HG03520 (cell line): ENCODE measurements around the gene HCK.

Source experiments
- ATAC-seq: cut with Tn5 transposase; IDR thresholded peaks from one replicate; pipeline ENCODE4 v1.9.1; 2021; ENCODE audit warnings: mild to moderate bottlenecking, moderate library complexity; ENCODE audit not compliant: unreplicated experiment

Gene HCK

DNA sequence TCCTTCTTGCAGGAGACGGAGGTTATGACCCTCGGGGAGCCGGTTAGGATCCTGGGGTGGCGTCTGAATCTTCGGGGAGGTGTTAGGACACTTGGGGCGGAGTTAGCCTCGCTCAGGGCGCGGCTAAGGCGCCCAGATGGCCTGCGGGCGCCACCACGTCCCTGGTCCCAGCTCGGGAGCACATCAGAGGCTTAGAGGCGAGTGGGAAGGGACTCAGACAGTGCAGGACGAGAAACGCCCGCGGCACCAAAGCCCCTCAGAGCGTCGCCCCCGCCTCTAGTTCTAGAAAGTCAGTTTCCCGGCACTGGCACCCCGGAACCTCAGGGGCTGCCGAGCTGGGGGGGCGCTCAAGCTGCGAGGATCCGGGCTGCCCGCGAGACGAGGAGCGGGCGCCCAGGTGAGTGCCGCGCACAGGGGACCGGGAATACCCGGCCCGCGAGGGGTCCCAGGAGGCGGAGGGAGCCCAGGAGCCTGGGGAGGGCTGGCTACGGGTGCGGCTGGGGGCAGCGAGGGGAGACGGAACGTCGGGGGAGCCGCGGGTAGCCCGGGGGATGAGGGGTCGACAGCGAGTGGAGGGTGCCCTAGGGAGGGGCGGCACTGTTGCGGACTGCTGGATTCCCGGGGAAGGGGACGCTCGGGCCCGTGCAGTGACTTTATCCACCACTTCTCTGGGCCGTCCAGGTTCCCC lies at the start of gene HCK:
Gene HCK (plus strand): TSS at position 153 of the 688 bp plus-strand sequence.
- no peak for ATAC-seq

- ATAC-seq = no peak
Measured at GRCh38 chr20:32003325-32003724, 48.7 kb upstream of the HCK start.

DNA sequence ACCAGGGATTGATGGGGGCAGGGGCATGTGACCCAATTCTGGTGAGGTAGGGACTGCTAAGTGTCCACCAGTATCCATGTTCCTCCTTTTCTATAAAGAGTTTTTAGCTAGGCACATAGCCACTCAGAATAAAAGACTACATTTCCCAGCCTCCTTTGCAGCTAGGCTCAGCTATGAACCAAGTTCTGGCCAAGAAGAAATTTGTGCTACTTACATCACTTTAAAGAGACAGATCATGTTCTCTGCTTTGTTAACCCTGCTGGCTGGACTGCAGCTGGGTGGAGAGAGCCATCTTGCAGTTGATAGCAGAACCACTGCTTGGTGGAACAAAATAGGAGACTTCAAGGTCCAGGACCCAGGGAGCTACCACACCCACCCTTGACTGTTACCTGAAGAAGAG lies 47.1 kb upstream of the HCK start:
- ATAC-seq = no peak

DNA sequence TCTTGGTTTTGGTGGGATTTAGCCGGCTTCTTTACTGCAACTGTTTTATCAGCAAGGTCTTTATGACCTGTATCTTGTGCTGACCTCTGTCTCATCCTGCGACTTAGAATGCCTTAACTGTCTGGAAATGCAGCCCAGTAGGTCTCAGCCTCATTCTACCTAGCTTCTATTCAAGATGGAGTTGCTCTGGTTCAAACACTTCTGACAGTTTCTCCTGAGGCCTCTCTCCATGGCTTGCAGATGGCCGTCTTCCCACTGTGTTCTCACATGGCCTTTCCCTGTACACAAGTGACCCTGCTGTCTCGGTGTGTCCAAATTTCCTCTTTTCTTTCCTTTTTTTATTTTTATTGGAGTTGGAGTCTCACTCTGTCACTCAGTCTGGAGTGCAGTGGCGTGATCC lies 46.0 kb upstream of the HCK start:
- ATAC-seq = no peak

DNA sequence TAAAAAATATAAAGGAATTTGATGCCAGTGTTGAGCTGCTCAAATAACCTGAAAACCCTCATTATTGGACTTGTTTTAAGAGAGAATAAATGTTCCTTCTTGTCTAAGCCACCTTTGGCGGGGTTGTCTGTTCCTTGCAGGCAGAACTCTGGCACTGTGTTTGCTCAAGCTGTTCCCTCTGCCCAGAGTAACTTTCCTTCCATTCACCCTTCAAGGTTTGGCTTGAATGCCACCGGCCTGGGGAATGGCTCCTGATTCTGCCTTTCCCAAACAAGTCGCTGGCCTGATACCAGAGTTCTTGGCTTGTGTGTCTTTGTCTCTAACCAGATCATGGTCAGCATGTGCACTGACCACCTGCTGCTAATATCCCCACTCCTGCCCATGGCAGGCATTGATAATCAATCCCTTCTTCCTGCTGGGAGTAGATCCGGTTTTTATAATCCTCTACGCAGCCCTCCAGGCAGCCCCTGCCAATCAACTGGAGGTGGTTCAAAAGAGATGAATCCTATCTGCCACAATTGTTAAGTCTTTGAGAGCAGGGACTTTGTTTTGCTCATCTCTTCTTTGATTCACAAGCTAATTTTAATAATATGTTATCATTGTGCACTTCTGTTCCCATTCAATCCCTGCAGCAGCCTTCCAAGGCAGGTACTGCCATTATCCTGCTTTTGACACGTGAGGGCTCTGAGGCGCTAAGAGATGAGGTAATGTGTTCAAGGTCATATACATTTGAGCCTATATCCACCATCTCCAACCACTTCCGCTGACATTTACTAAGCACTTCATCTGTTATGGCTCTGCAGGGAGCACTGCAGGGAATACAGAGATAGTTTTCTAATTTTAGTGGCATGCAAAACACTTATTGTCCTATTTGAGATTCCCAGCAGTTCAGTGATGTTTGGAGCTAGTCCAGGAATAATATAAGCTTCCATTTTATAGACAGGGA lies 44.9 kb upstream of the HCK start:
- ATAC-seq = no peak

DNA sequence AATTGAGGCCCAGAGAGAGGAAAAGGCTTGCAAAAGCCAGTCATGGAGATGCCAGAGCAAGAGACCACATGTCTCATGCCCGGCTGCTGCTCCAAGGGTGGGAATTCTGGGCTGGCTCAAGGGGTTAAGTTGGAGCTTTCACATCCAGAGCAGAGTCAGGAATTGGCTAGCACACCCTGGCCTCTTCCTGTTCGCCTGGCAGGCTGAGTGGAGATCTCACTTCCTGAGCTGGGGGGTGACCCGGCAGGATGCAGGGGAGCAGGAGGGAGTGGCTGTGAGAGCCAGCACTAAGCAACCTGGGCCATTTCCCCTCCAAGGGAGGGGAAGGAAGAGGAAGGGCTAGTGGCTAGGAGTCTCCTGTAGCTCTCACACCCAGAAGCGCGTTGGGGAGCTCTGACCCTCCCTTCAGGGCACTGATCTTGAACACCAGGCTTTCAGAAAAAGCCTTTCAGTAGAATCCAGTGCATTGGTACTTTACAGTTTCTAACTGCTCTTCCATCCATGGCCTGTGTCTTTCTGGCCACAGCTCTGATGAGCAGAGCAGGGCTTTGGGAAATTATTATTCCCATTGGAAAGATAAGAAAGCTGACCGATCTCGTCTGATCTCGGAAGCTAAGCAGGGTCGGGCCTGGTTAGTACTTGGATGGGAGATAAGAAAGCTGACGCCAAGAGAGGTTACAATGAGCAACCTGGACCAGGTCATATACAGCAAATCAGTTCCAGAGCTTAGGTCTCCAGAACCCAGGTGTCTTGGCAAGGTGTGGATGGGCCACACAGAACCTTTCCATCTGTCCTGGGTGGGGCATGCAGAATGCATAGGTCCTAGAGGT lies 44.0 kb upstream of the HCK start:
- ATAC-seq = no peak

DNA sequence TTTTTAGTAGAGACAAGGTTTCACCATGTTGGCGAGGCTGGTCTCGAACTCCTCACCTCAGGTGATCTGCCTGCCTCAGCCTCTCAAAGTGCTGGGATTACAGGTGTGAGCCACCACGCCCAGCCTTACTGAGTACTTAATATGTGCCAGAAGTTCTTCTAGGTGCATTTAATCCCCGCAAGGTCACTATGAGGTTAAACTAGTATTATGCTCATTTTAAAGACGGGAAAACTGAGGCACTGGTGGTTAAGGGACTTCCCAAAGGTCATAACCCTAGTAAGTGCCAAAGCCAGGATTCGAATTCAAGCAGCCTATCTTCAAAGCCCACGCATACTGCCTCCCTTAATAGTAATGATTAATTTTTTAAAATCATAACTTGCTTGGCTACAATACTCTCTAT lies 42.5 kb upstream of the HCK start:
- no peak for ATAC-seq

GRCh38 chr20:32010101-32010500 lies 41.9 kb upstream of the HCK start, which contains the start of gene CCM2L:
CCM2L (plus strand) TSS chr20:32010438; CDS start chr20:32010455, 17 bp downstream.
- ATAC-seq = no peak

DNA sequence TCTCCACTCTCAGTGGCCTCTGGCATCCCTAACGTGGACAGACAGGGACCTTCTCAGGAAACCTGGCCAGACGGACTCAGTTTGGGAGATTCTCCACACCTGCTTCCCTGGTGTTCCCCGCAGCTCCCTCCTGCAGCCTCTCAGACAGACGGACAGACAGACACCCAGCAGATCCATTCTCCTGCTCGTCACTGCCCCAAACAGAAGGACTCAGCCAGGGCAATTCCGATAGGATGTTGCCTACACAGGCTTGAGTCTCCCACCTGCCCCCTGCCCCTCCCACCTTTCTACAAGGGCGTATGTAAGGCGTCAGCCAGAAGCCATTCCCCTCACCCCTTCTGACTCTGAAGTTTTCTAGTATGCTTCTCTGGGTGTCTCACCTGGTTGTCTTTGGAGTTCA lies 41.4 kb upstream of the HCK start:
- ATAC-seq = no peak

- ATAC-seq = no peak
Measured at GRCh38 chr20:32012159-32012688, 39.8 kb upstream of the HCK start.

DNA sequence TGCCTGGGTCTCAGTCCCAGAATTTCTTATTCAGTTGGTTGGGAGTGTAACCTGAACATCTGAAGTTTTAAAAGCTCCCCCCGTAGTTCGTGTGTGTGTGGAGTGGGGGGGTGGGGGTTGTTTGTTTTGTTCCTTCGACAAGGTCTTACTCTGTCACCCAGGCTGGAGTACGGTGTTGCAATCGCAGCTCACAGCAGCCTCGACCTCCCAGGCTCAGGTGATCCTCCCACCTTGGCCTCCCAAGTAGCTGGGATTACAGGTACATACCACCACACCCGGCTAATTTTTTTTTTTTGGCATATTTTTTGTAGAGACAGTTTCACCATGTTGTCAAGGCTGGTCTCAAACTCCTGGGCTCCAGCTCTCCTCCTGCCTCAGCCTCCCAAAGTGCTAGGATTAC lies 38.7 kb upstream of the HCK start:
- ATAC-seq = no peak

GRCh38 chr20:32017711-32018251 lies 34.3 kb upstream of the HCK start:
- no peak for ATAC-seq

- ATAC-seq = no peak
Measured at GRCh38 chr20:32018269-32019155, 33.5 kb upstream of the HCK start.

DNA sequence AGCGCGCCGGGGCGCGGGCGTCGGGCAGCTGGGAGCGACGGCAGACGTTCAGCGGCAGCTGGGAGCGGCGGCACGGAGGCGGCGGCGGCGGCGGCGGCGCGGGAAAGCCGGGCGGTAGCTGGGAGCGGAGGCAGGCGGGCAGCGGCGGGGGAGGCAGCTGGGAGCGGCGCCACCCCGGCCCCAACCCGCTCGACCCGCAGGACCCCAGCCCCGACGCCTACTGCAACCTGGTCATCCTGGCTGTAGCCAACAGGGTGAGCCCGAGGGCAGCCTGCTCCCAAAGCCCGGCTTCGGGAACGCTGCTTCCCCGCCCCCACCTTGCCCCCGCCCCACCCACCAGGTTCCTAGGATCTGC lies 32.9 kb upstream of the HCK start:
- ATAC-seq = no peak

- no peak for ATAC-seq
Measured at GRCh38 chr20:32019563-32020463, 32.2 kb upstream of the HCK start.

DNA sequence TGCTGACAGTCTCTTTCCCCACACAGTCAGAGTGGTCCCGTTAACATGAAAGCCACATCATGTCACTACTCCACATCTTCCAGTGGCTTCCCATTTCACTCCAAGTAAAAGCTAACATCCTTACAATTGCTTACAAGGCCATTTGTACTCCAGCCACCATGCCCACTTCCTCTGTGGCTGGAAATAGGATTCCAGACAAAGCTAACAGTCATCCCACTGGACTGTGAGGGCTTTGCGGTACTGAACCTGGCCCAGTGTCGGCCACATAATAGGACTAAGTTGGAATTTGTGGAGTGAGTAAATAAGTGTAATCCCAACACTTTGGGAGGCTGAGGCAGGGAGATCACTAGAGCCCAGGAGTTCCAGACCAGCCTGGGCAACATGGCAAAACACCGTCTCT lies 31.0 kb upstream of the HCK start:
- ATAC-seq = no peak

GRCh38 chr20:32024683-32025295 lies 27.3 kb upstream of the HCK start:
- ATAC-seq = no peak

- no peak for ATAC-seq
Measured at GRCh38 chr20:32027643-32028042, 24.4 kb upstream of the HCK start.
